WERI-Rb-1 (cell line): ENCODE data around the gene TRRAP.

Source experiments
- DNase-seq: peaks from one replicate; pipeline ENCODE4 v3.0.0-alpha.2; 2020
- H3K27ac ChIP-seq: fragments of 250-450 bp; sonication (Bioruptor Pico); 2 replicates; pipeline ENCODE4 v1.5.1; 2020; ENCODE audit warnings: mild to moderate bottlenecking, moderate library complexity
- H3K27me3 ChIP-seq: fragments of 250-450 bp; sonication (Bioruptor Pico); 2 replicates; pipeline ENCODE4 v1.5.1; 2021; ENCODE audit warnings: mild to moderate bottlenecking, low read depth, moderate library complexity; ENCODE audit not compliant: insufficient read depth, severe bottlenecking
- H3K36me3 ChIP-seq: fragments of 250-450 bp; sonication (Bioruptor Pico); 2 replicates; pipeline ENCODE4 v1.5.1; 2020; ENCODE audit warnings: mild to moderate bottlenecking, moderate library complexity
- H3K4me3 ChIP-seq: 2 replicates; pipeline ENCODE4 v1.5.1; 2011; ENCODE audit warnings: low read depth, mild to moderate bottlenecking, control low read depth, low read length
- H3K9me3 ChIP-seq: fragments of 250-450 bp; sonication (Bioruptor Pico); 2 replicates; pipeline ENCODE4 v1.5.1; 2021; ENCODE audit warnings: mild to moderate bottlenecking, moderate library complexity; ENCODE audit not compliant: severe bottlenecking
- TF ChIP-seq, protein P1 (sequence below): IDR thresholded peaks from 2 replicates; pipeline ENCODE4 v1.5.1; 2011; ENCODE audit warnings: low read depth, mild to moderate bottlenecking, control low read depth, inconsistent platforms, low read length

The TRRAP gene

DNA sequence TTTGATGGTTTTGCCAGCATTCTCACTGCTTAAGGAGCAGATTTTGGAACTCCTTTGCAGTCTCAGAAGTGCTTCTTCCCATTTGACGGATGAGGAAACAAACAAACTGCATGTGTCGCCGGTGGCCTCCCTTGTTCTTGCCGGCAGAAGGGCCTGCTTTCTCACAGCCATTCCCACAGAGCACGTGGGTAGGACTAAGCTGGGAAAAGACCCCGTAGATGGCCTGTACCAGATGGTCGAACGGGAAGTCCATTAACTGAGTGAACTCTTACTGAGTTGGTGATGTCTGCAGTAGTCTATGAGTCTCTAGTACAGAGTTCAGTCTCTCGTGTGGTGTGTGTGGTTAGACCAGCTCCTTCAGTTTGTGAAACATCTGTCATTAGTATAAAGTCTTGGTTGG lies 131.9 kb downstream of the TRRAP start:
- H3K4me3 ChIP-seq: no peak overlapping the region
- no peaks in the 10 kb centered on the region for H3K9me3 ChIP-seq
- no peaks in the 10 kb centered on the region for H3K27me3 ChIP-seq
- DNase-seq: no peak
- H3K27ac ChIP-seq: no peak overlapping the region
- TF ChIP-seq, protein P1, sequence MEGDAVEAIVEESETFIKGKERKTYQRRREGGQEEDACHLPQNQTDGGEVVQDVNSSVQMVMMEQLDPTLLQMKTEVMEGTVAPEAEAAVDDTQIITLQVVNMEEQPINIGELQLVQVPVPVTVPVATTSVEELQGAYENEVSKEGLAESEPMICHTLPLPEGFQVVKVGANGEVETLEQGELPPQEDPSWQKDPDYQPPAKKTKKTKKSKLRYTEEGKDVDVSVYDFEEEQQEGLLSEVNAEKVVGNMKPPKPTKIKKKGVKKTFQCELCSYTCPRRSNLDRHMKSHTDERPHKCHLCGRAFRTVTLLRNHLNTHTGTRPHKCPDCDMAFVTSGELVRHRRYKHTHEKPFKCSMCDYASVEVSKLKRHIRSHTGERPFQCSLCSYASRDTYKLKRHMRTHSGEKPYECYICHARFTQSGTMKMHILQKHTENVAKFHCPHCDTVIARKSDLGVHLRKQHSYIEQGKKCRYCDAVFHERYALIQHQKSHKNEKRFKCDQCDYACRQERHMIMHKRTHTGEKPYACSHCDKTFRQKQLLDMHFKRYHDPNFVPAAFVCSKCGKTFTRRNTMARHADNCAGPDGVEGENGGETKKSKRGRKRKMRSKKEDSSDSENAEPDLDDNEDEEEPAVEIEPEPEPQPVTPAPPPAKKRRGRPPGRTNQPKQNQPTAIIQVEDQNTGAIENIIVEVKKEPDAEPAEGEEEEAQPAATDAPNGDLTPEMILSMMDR: no peak
- H3K36me3 ChIP-seq: peaks cover 93% of the 10 kb centered on the region

DNA sequence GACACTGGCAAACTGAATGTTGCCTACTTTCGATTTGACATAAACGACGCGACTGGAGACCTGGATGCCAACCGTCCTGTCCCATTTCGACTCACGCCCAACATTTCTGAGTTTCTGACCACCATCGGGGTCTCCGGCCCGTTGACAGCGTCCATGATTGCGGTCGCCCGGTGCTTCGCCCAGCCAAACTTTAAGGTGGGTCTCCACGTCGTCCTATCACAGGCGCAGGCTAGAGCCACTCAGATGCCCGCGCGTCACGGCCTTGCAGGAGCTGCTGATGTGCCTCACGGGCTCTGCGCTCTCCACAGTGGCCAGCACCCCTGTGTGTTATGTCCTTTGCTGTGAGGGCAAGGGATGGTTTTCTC lies 133.0 kb downstream of the TRRAP start:
- DNase-seq: no peak
- H3K27me3 ChIP-seq: no peaks in the 10 kb centered on the region
- H3K36me3 ChIP-seq: peaks cover 92% of the 10 kb centered on the region
- TF ChIP-seq, protein P1: no peak
- no peak overlapping the region for H3K4me3 ChIP-seq
- no peak overlapping the region for H3K27ac ChIP-seq
- H3K9me3 ChIP-seq: no peaks in the 10 kb centered on the region

DNA sequence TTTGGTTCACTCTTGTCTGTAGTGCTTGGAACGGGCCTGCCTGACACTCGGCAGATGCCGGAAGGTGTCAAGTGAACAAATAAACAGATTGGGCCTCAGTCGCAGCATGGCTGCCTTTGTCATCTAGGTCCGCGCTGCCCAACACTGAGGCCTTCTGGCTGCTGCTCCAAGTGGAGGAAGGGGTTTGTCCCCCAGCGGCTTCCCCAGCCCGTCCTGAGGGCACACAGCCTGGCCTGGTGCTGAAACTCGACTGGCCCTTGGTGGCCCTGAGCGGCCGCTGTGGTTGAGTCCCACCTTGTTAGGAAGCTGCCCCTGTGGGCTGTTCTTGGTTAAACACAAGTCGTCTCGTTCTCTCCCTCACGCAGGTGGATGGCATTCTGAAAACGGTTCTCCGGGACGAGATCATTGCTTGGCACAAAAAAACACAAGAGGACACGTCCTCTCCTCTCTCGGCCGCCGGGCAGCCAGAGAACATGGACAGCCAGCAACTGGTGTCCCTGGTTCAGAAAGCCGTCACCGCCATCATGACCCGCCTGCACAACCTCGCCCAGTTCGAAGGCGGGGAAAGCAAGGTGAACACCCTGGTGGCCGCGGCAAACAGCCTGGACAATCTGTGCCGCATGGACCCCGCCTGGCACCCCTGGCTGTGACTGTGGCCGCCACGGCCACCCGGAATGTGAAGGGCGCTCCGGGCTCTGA lies 133.5 kb downstream of the TRRAP start:
- Histone ChIP-seq H3K4me3 (no peak overlapping the region), H3K9me3 (no peaks in the 10 kb centered on the region), H3K27me3 (no peaks in the 10 kb centered on the region), H3K36me3 (peaks cover 92% of the 10 kb centered on the region), H3K27ac (no peak overlapping the region)
- no peak for DNase-seq
- TF ChIP-seq, protein P1: no peak

DNA sequence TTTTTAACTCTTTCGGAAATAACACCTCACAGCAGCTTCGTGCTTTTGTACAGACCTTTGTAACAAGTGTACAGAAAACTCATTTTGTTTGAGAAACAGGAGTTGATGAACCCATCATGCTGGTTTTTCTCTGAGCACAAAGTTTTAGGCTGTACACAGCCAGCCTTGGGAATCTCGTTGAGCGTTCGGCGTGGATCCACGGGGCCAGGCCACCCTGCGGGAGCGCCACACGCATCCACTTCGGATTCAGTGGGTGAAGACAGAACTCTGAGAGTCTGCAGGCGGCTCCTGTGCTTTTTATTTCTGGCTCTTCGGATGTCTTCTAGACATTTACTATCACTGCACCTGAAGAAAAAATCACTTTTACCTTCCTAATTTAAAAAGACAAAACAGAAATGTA lies 134.4 kb downstream of the TRRAP start:
- Histone ChIP-seq H3K4me3 (no peak overlapping the region), H3K27me3 (no peaks in the 10 kb centered on the region), H3K36me3 (peaks cover 84% of the 10 kb centered on the region), H3K9me3 (no peaks in the 10 kb centered on the region), H3K27ac (no peak overlapping the region)
- DNase-seq: no peak
- TF ChIP-seq, protein P1: no peak

DNA sequence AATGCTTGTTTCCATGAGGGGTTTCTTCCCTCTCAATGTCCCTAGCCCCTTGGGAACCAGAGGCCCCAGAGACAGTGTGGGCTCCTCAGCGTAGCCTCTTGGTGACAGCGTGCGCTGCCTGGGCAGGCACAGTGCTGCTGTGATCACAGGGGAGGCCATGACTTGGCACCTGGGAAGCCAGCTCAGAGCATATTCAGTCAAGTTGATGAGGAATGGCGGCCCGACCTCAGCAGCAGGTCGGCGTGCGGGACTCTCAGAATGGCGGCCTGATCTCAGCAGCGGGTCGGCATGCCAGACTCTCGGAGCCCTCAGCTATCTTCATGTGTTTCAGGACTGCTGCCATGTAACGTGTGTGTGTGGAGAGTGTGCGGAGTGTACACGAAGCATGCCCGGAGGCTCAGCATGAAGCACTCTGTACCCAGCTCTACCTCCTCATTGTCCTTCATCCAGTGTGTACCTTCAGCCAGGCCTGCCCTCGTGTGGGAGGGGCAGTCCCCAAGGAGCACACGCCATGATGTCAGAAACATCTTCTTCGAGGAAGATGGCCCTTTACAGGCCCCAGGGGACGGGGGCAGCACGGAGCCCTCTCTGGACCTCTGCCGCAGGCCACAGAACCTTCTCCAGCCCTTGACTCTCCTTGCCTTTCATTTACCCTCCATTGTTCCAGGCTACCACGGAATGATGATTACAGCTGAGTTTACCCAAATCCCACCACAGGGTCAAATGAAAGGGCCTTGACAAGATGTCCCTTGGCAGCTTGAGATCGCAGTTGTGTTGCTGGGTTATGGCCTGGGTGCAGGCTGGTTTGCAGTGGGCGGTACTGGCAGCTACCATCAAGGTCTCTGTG lies 135.2 kb downstream of the TRRAP start:
- peaks cover 78% of the 10 kb centered on the region for H3K36me3 ChIP-seq

More for the DNA sequence above, 135.2 kb downstream of the TRRAP start:
- TF ChIP-seq, protein P1: no peak
- Histone ChIP-seq H3K27ac (no peak overlapping the region), H3K4me3 (no peak overlapping the region), H3K9me3 (no peaks in the 10 kb centered on the region), H3K27me3 (no peaks in the 10 kb centered on the region)
- no peak for DNase-seq
